ENCODE results near the gene CTNNB1. TPM values are rescaled to one million over a fixed set of nuclear protein-coding genes. Genes with fewer than 3 reads are reported as not detected.

Gene CTNNB1
- total and polyA plus RNA-seq, 2 of the 13 experiments (the other 11 are each of a cell fraction or from before 2014, with no cell fraction given): 398 to 489 TPM

DNA sequence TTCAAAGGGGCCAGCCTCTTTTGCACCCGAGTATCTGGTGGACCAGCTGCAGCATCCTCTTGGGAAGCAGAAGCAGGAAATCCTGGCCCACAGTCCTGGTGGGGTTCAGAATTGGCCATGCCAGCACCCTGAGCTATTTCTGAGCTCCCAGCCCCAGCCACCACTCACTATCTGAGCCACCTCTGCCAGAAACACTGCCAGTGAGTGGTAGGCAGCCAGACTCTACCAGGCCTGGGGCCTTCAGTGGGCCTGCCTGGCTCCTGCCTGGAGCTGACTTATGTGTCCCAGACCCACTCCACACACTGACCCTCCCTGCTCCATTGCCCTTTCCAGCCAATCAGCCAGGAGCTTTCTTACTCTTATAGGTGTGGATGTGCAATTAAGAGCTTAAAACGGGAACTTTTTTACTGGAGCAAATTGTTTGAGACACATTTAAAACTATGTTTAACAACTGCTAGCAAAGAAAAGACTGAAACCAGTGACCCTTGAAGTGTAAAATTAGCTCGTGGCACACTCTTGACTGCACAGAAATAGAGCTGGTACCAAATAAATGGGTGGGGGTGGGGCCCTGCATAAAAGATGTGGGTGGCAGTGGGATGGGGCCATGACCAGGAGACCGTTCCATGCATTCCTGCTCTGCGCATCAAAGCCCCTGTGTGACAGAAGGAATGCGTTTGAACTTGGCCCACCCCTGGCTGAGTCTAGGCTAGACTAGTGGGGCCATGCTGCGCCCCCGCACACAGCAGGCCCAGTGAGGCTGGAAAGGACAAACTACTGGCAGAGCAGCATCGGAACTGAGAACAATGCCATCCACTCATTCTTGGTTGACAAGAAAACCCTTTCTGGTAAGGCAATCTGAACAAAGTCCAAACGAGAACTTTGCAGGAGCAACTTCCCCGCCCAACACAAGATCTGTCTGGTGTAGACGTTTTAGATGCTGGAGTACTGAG lies 48.0 kb downstream of the CTNNB1 start (continued):
- TF ChIP-seq, protein P1, sequence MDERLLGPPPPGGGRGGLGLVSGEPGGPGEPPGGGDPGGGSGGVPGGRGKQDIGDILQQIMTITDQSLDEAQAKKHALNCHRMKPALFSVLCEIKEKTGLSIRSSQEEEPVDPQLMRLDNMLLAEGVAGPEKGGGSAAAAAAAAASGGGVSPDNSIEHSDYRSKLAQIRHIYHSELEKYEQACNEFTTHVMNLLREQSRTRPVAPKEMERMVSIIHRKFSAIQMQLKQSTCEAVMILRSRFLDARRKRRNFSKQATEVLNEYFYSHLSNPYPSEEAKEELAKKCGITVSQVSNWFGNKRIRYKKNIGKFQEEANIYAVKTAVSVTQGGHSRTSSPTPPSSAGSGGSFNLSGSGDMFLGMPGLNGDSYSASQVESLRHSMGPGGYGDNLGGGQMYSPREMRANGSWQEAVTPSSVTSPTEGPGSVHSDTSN (CRISPR knock-in tag; IDR thresholded peaks at IDR 0.05): no peak
- TF ChIP-seq ZIK1 (CRISPR knock-in tag; IDR thresholded peaks at IDR 0.05; ENCODE audit: borderline replicate concordance, low read depth): no peak
- peak; percentile 67; the same call in 1 of the 2 replicates for TF ChIP-seq HNRNPL (IDR thresholded peaks at IDR 0.05; ENCODE audit: low read depth, low read length)
- no peak for TF ChIP-seq HDAC6 (IDR thresholded peaks at IDR 0.05; ENCODE audit: low read depth, low read length)
- peak; percentile 67; the same call in 1 of the 2 replicates for TF ChIP-seq CREM (IDR thresholded peaks at IDR 0.05)
- no peak for TF ChIP-seq CREM (CRISPR knock-in tag; IDR thresholded peaks at IDR 0.05)
- peak; percentile 60; the same call in 1 of the 2 replicates for TF ChIP-seq FOXP4 (CRISPR knock-in tag; IDR thresholded peaks at IDR 0.05)
- TF ChIP-seq, protein P2, sequence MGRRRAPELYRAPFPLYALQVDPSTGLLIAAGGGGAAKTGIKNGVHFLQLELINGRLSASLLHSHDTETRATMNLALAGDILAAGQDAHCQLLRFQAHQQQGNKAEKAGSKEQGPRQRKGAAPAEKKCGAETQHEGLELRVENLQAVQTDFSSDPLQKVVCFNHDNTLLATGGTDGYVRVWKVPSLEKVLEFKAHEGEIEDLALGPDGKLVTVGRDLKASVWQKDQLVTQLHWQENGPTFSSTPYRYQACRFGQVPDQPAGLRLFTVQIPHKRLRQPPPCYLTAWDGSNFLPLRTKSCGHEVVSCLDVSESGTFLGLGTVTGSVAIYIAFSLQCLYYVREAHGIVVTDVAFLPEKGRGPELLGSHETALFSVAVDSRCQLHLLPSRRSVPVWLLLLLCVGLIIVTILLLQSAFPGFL (CRISPR knock-in tag; IDR thresholded peaks at IDR 0.05): no peak
- no peak; the same call in 1 of the 2 replicates for TF ChIP-seq POLR2G (IDR thresholded peaks at IDR 0.05; ENCODE audit: low read depth, low read length)
- no peak for TF ChIP-seq NKX3-1 (CRISPR knock-in tag; IDR thresholded peaks at IDR 0.05)
- no peak for TF ChIP-seq KDM5A (IDR thresholded peaks at IDR 0.05; ENCODE audit: borderline replicate concordance, low read length)
- no peak for TF ChIP-seq CCAR2 (optimal IDR thresholded peaks at IDR 0.05; ENCODE audit: low read depth, low read length)
- TF ChIP-seq TBL1XR1 (IDR thresholded peaks at IDR 0.05; ENCODE audit: borderline replicate concordance, low read length, partially characterized antibody): no peak
- no peak for TF ChIP-seq ARID2 (CRISPR knock-in tag; IDR thresholded peaks at IDR 0.05; ENCODE audit: borderline replicate concordance)
- no peak for TF ChIP-seq TOE1 (CRISPR knock-in tag; IDR thresholded peaks at IDR 0.05)
- no peak for TF ChIP-seq TCF7L2 (IDR thresholded peaks at IDR 0.05; ENCODE audit: low read depth, low read length)
- no peak for TF ChIP-seq ZNF350 (CRISPR knock-in tag; IDR thresholded peaks at IDR 0.05; ENCODE audit: borderline replicate concordance, low read depth)
- TF ChIP-seq ZC3H4 (CRISPR knock-in tag; IDR thresholded peaks at IDR 0.05; ENCODE audit: borderline replicate concordance): no peak
- TF ChIP-seq PHF5A (CRISPR knock-in tag; IDR thresholded peaks at IDR 0.05; ENCODE audit: low read depth, unreplicated experiment): no peak
- TF ChIP-seq RFXANK (CRISPR knock-in tag; IDR thresholded peaks at IDR 0.05): no peak
- no peak for TF ChIP-seq MTF1 (CRISPR knock-in tag; IDR thresholded peaks at IDR 0.05)
- TF ChIP-seq HINFP (CRISPR knock-in tag; IDR thresholded peaks at IDR 0.05; ENCODE audit: low read depth): no peak
- TF ChIP-seq RNF2 (conservative IDR thresholded peaks at IDR 0.05; ENCODE audit: low read depth): no peak
- no peak for TF ChIP-seq NPAS2 (CRISPR knock-in tag; IDR thresholded peaks at IDR 0.05; ENCODE audit: borderline replicate concordance)
- no peak for TF ChIP-seq ETV6 (CRISPR knock-in tag; conservative IDR thresholded peaks at IDR 0.05)
- TF ChIP-seq TP53 (CRISPR knock-in tag; conservative IDR thresholded peaks at IDR 0.05): no peak

All from HepG2 (cell line).